ENCODE measurements around the gene ATIC.

The ATIC gene

GRCh38 chr2:215311625-215312396 lies at the start of gene ATIC:
Gene ATIC (plus strand): TSS chr2:215312059. CDS start chr2:215312143, 84 bp downstream.
- peak within 1 kb of the TSS; percentile 69 for H3K4me3 ChIP-seq (ENCODE audit: low read length)
- peak; percentile 84 for DNase-seq (ENCODE audit: low read depth)
- no peak for TF ChIP-seq CTCF (conservative IDR thresholded peaks at IDR 0.05; ENCODE audit: low read depth, low read length)

GRCh38 chr2:215262303-215262702 lies 49.6 kb upstream of the ATIC start:
- H3K4me3 ChIP-seq (ENCODE audit: low read length), result no peak overlapping the region
- DNase-seq (ENCODE audit: low read depth), result no peak
- TF ChIP-seq CTCF (conservative IDR thresholded peaks at IDR 0.05; ENCODE audit: low read depth, low read length), result no peak

- DNase-seq (ENCODE audit: low read depth), result no peak
- H3K4me3 ChIP-seq (ENCODE audit: low read length), result no peak overlapping the region
- no peak for TF ChIP-seq CTCF (conservative IDR thresholded peaks at IDR 0.05; ENCODE audit: low read depth, low read length)
Observed at GRCh38 chr2:215262741-215263362, 49.0 kb upstream of the ATIC start.

- no peak overlapping the region for H3K4me3 ChIP-seq (ENCODE audit: low read length)
- no peak for TF ChIP-seq CTCF (conservative IDR thresholded peaks at IDR 0.05; ENCODE audit: low read depth, low read length)
- DNase-seq (ENCODE audit: low read depth), result no peak
Observed at GRCh38 chr2:215264374-215264773, 47.5 kb upstream of the ATIC start.

- peak overlapping the region; percentile 16 for H3K4me3 ChIP-seq (ENCODE audit: low read length)
- DNase-seq (ENCODE audit: low read depth), result no peak
- TF ChIP-seq CTCF (conservative IDR thresholded peaks at IDR 0.05; ENCODE audit: low read depth, low read length), result peak; percentile 75
Observed at GRCh38 chr2:215269397-215270117, 42.3 kb upstream of the ATIC start.

GRCh38 chr2:215270118-215270451 lies 41.8 kb upstream of the ATIC start:
- DNase-seq (ENCODE audit: low read depth), result no peak
- H3K4me3 ChIP-seq (ENCODE audit: low read length), result no peak overlapping the region
- TF ChIP-seq CTCF (conservative IDR thresholded peaks at IDR 0.05; ENCODE audit: low read depth, low read length), result no peak
